GM21737 (cell line): ENCODE data around the gene RNF225.
"Not testable (repeated sequence)": the region's sequence is repeated elsewhere in the genome, so short reads cannot be mapped to it uniquely, and the experiment has no call there.

Source experiments
- ATAC-seq: cut with Tn5 transposase; IDR thresholded peaks from one replicate; pipeline ENCODE4 v1.9.1; 2021; ENCODE audit warnings: mild to moderate bottlenecking, moderate library complexity; ENCODE audit not compliant: unreplicated experiment

The RNF225 gene

DNA sequence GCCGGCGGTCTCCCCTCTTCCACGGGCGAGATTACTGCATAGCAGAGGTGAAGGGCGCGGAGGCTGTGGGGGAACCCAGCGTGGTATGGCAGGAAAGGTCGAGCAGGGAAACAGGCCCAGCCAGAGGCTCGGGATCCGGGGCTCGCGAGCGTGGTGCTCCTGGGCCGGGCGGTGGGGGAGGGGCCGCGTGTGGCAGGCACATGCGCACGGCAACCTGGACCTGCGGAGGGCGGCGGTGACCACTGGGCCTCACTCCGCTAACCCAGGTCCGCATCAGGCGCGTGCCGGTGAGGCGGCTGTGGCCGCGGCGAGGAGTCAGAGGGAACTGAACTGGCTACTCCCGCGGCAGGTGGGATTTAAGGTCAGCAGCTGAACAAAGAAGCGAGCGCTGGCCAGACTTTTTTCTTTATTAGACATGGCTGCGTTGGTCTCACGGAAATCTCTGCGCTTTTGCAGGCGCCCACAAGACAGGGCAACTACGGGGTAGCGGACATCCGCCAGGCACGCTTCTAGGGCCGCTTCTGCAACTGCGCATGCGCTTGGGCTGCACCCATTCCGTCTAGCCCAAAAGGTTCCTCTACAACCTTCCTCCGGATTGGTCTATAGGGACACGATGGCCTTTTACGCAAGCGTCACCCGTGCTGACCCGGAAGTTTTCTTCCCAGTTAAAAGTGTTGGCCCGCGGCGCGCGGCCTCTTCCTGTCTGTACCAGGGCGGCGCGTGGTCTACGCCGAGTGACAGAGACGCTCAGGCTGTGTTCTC is 8.7 kb upstream of the RNF225 start, which contains the start of gene RPS5:
Gene RPS5 (plus strand): TSS at position 694 of the 762 bp plus-strand sequence. CDS start 869 bp downstream, outside the sequence.
- ATAC-seq = peak; percentile 76

DNA sequence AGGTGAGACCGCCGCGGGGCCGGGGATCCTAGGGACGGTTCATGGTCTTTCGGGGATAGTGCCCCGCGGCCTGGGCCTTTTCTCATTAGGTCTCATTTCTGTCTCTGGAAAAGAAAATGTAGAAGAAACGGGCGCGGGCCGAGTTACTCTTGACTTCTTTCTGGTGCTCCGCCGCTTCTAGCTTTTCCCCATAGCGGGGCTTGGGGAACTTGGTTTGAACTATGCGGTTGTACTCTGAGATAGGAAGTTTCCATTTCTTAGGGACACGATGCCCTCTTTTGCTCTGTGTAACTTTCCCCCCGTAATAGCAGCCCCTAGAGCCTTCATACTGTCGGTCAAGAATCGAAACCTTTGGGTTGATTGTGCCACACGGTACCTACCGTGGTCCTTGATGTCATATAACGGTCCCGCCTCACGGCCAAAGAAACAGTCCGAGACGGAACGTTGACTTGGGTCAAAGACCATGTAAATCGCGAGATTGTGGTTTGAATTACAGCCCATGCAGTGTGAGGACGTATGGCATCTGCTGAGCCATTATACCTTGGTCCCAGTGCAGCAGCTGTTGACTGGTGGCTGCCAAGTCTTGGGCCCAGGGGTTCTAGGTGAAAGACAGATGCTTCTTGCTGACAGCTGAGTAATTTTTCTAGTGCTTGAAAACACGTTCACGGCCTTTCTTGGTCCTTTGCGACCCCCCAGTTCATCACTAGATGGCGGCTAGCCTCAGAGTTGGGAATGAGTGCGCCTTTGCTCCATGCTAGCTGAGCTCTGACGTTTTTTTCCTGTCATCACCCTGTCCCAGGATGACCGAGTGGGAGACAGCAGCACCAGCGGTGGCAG is 7.9 kb upstream of the RNF225 start:
- ATAC-seq = no peak

DNA sequence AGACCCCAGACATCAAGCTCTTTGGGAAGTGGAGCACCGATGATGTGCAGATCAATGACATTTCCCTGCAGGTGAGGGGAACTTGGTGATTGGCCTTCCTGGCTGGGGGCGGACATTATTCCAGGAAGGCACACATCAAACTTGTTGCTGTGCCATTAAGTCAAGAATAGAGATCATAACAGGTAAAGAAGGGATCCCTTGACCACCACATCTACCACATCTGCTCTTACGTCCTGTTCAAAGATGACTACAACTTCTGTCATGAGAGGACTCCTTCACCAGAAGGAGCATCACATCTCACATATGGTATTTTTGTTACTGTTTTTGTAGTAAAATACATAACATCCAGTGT is 7.3 kb upstream of the RNF225 start:
- no peak for ATAC-seq

DNA sequence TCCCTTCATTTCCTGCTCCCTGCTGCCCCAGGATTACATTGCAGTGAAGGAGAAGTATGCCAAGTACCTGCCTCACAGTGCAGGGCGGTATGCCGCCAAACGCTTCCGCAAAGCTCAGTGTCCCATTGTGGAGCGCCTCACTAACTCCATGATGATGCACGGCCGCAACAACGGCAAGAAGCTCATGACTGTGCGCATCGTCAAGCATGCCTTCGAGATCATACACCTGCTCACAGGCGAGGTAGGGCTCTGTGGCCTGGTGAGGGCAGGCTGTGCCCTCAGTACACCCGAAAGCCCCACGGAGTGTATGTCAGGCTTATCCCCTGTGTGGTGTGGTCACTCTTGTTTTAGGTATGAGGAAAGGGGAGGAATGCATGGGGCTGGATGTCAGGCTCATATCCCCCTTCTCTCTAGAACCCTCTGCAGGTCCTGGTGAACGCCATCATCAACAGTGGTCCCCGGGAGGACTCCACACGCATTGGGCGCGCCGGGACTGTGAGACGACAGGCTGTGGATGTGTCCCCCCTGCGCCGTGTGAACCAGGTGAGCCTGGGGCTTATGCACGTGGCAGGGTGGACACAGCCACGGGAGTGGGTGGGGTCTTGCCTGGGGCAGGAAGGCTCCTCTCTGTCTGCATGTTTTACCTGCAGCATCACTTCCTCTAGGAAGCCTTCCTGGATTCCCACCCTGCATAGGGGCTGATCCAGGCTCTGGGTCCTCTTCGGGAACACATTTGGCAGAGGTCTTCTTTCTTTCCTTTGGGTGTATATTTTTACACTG is 2.3 kb upstream of the RNF225 start:
- ATAC-seq = no peak

DNA sequence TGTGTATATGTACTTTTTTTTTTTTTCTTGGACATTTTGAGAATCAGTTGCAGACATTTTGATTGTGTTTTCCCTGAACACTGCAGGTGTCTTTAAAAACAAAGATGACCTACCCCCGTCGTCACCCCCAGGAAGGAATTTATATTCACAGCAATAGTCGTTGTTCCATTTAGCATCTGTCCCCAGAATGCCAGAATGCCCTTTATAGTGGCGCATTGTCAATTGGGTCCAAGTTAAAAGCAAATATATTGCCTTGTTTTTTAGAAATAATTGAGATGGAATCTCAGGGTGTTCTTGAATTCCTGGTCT is 1.8 kb upstream of the RNF225 start:
- no peak for ATAC-seq

DNA sequence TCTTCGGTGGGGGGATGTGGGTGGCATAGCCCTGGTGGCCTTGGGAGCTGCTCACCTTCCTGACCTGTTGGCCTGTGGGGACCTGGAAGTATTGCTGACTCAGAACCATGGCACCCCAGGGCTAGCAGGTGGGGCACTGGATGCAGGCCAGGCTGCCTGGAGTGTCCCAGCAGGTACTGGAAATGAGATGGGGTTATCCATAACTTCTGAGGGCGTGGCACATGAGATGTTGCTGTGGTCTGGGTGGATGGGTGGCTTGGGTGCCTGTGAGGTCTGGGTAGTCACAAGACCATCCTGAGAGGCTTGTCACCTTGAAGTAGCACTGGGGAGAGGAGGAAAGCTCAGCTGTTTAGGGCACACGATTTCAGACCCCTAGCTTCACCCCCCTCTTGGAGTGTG is 636 bp upstream of the RNF225 start:
- ATAC-seq = no peak

DNA sequence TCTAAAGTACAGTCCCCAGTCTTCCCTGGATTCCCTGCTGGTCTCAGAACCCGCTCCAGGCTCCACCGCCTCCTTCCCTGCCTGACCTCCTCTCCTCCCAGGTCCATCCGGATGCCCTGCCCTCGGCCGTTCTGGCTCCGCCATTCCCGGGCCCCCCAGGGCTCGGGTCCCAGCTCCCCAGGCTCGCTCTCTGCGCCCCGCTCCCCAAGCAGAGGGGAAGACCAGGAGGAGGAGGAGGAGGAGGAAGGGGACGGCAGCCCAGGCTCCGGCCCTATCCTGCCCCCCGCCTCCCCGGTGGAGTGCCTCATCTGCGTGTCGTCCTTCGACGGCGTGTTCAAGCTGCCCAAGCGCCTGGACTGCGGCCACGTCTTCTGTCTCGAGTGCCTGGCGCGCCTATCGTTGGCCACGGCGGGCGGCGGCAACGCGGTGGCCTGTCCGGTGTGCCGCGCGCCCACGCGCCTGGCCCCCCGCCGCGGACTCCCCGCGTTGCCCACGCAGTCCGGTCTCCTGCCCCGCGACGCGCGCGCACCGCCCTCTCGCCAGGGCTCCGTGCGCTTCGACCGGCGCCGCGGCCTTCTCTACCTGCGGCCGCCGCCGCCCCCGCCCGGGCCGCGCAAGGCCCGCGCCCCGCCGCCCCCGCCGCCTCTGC is 647 bp downstream of the RNF225 start:
- no peak for ATAC-seq

DNA sequence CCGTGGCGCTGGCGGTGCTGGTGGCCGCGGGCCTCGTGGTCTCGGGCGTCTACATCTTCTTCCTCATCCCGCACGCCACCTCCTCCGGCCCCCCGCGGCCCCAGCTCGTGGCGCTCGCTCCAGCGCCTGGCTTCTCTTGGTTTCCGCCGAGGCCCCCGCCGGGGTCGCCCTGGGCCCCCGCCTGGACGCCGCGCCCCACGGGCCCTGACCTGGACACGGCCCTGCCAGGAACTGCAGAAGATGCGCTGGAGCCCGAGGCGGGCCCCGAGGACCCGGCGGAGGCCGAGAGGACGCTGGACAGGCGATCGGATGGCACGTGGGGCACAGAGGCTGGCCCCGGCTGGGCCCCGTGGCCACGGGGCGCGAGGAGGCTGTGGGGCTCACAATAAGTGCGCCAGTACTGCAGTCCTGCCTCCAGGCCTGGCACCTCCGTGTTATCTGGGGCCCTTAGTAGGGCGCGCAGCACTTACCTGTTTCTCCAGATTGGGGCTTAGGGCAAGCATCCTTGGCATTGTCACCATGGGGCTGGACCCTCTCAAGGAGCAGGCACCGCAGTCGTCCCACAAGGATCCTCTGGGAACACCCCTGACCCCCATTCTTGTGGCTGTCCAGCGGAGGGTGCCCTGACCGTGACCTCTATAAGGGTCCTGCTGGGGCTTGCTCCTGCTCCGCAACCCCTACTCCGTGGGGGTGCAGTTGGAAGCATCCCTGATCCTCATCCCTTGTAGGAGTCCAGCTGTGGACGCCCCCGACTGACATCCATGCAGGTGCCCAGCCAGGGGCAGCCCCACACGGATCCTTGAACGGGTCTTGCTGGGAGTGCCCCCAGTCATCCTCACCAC is 1.5 kb downstream of the RNF225 start:
- ATAC-seq = no peak

DNA sequence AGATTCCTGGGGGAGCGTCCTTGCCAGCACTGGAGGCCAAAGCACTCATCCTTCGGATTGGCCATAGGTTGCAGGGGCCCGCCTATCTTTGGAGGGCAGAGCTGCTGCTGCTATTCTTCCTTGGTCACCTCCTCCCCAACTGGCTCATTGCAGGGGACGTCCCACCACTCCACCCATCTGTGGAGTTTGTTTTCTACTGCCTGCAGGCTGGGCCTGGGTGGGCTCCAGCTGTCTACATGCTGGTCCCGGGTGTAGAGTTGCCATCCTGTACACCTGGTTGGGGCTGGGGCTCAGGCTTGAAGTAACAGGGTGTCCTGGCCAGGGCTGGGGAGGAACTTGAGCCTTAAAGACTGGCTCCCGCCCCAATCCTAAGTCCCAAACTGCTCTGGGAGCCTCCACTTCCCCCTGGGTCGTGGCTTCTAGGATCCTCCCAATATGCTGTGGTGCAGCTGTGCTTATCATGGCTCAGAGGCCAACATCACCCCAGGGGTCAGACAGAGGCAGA is 2.1 kb downstream of the RNF225 start:
- no peak for ATAC-seq

DNA sequence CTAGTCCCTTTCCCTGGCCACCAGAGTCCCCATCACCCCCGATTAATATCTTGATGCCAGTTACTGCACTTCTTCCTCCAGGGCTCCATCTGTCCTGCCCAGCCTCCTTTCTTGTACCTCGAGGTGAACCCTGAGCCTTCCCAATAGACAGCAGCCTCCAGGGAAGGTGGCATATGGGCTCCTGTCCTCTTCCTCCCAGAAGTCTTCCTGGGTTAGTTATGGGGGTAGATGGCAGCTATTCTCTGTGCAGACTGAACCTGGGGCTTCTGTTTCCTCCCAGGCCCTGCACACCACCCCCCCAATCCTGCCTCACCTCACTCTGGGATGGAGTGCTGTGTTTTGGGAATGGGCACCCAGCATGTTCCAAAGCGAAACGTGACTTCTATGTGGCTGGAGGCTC is 2.6 kb downstream of the RNF225 start:
- no peak for ATAC-seq

DNA sequence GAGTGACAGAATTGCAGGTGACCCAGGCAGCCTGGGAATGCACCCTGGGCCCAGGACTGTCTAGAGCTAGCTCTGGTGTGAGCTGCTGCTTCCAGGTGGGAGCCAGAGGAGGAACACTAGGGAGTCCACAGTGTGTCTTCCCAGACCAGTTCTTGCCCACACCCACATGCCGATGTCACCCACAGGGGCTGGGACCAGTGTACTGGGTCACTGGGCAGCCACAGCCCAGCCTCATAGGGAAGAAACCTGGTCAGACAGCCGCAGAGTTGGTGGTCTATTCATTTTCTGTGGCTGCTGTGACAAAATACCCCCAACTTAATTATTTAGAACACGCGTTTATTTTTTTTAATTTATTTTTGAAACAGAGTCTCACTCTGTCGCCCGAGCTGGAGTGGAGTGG is 3.1 kb downstream of the RNF225 start:
- no peak for ATAC-seq

DNA sequence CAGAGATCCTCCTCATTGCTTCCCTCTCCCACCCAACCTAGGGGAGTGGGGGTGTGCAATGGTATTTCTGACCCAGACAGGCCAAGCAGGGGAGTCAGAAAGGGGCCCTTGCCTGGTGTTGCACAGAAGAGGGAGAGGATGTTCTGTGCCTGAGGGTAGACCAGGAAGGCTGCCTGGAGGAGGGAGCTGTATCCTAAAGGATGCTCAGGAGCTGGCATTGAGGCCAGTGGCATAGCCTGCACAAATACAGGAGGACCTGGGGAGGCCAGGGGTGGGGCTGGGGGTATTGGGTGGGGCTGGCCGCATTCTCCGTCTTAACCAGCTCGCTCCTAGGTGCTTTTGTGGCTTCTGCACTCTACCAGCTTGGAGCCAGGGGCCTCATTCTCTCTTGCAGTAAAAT is 4.4 kb downstream of the RNF225 start:
- no peak for ATAC-seq

DNA sequence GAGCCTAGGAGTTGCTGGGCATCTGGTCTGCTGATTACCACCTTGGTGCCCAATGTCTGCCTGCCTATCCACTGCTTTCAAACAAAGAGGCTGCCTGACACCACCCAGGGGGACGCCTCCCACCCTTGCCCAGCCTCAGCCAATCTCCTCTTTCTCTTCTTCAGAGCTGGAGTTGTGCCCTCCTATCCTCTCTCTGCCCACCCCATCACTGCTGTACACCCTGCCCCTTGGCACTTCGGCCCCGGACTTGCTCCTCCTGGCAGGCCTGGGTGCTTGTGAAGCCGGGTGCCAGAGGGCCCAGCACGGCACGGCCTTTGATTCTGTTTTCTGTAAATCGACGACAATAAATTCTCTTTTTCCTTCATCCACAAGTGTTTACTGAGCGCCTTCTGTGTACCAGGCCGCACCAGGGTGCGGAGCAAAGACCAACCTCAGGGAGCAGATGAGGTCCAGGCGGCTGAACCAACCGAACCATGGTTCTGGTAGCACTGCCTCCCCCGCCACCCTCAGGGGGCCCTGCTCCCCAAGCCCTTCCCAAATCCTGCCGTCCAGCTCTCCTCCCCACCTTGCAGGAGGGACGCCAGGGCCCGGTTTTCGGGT is 5.0 kb downstream of the RNF225 start:
- ATAC-seq = no peak

DNA sequence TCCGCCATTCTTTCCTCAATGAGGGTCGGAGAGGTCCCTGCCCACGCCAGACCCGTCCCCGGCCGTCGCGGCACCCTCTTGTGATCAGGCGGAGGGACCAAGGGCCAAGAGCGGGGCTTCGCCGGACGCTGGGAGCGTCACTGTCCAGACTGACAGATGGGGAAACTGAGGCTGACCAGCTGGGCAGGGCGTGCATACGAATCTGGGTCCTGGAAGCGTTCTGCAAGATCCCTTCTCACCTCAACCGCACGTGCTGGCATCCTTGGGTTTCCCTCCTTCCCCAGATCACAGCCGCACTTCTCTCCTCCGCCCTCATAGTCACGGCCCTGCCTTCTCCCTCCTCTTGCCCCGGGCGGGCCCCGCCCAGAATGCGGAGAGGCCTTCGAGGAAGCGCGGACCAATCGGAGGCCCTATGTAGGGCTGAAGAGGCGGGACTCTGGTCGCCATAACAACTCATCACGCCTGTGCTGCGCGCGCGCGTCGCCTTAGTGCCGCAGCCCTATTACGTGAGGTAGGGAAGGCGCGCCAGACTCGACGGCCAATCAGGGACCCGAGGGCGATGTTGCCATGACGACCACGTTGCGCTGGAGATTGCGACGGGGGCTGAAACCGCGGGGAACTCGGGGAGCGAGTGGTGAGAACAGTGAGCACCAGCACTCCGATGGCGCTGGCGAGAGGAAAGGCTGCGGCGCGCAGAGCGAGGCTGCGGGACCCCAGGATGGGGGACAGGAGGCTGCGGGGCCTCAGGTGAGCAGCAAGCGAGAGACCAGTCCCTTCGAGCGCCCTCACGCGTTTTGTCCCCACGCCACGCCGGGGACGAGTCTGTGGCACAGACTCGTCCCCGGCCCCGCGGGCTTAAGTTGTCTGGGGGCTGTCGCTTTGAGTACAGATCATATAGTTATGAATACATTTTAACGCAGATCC is 5.7 kb downstream of the RNF225 start:
- peak; percentile 96 for ATAC-seq

DNA sequence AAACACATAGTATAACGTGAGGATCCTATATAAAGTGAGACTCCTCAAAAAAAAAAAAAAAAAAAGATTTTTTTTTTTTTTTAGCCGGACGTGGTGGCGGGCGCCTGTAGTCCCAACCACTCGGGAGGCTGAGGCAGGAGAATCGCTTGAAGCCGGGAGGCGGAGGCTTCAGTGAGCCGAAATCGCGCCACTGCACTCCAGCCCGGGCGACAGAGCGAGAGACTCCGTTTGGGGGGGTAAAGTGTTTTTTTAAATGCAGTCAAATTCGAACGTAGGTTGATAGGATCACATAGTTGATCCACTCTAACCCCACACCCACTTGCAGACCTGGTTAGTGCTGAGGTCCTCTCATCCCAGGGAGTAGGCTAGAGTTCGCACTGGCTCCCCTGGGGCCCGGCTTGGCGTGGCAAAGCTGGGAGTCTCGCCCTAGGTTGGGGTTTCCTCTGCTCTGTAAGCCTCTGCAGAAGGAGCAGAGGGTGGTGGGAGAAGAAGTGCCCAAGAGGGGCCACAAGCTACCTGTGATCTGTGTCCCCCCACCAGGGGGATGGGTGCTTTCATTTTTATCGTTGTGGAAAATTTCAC is 6.5 kb downstream of the RNF225 start:
- no peak for ATAC-seq

DNA sequence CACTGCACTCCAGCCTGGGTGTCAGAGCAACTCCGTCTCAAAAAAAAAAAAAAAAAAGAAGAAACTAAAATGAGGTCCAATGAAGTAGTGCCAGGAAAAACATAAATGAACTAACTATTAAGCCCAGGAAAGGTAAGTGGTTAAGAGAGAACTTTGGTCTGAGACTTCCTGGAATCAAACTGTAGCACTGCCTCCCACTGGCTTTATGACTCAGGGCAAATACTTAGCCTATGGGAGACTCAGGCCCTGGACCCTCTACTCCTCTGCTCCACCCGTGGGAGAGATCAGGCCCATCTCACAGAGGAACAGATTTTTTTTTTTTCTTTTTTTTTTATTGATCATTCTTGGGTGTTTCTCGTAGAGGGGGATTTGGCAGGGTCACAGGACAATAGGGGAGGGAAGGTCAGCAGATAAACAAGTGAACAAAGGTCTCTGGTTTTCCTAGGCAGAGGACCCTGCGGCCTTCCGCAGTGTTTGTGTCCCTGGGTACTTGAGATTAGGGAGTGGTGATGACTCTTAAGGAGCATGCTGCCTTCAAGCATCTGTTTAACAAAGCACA is 8.5 kb downstream of the RNF225 start:
- not testable (repeated sequence) for ATAC-seq

DNA sequence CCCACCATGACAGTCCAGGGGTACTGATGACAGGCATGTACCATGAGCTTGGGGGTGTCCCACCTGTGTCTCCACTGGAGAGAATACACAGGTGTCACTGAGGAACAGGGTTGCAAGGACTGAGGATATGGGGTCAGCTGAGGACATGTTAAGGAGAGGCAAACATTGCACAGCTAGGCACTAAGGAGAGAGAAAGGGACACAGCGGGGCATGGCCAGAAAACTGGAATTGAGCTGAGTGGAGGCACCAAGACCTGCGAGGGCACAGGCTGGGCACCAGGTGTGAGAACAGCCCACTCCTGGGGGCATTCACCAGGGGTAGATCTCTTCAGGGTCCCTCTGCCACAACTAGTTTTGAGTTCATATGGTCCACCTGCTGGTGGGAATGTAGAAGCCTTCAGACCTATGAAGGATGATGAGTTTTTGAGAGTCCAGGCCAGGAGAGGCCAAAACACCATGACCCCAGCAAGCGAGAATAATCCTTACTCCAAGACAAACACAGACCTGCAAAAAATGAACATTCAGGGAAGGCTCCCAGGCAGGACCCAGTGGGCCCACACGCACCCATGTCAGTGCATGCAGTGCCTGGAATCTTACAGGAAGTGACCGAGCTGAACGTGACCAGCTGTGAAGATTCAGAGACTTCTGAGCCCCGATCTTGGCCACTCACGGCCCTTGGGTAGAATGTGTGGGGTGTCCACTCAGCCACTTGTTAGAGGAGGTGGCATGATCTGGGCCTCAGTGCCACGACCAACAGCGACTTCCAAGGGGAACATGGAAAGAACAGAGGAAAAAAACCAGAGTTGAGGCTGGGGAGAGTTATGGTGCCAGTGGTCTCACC is 11.6 kb downstream of the RNF225 start:
- ATAC-seq = no peak
